Suppressor macrophage treated with lipopolysaccharide for 4 hours (primary cell): ENCODE measurements around the gene CDH4.

ENCODE experiments used
- DNase-seq: peaks from one replicate; pipeline ENCODE4 v3.0.0-alpha.2; 2020

Gene CDH4

GRCh38 chr20:61505508-61505907, 253.4 kb downstream of the CDH4 start:
- no peak for DNase-seq

GRCh38 chr20:61507778-61508177, 255.7 kb downstream of the CDH4 start:
- DNase-seq = no peak

- DNase-seq = no peak
Observed at GRCh38 chr20:61508301-61509096, 256.4 kb downstream of the CDH4 start.

DNA sequence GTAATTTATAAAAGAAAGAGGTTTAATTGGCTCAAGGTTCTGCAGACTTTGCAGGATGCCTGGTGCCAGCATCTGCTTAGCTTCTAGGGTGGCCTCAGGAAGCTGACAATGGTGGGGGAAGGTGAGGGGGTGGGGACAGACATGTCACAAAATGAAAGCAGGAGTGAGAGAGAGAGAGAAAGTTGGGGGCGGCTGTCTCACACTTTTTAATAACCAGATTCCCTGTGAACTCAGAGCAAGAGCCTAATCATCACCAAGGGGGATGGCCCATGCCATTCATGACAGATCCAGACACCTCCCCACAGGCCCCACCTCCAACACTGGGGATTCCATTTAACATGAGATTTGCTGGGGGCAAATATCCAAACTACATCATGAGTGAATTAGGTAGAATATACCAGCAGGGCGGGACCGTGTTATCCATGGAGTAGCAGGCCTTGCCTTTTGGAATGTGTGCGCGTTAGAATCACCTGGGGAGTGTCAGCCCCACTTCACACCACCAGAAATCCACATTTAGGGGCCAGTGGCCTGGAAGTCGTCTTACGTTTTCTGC, 258.8 kb downstream of the CDH4 start:
- no peak for DNase-seq

- DNase-seq = no peak
Observed at GRCh38 chr20:61512475-61512874, 260.4 kb downstream of the CDH4 start.

DNA sequence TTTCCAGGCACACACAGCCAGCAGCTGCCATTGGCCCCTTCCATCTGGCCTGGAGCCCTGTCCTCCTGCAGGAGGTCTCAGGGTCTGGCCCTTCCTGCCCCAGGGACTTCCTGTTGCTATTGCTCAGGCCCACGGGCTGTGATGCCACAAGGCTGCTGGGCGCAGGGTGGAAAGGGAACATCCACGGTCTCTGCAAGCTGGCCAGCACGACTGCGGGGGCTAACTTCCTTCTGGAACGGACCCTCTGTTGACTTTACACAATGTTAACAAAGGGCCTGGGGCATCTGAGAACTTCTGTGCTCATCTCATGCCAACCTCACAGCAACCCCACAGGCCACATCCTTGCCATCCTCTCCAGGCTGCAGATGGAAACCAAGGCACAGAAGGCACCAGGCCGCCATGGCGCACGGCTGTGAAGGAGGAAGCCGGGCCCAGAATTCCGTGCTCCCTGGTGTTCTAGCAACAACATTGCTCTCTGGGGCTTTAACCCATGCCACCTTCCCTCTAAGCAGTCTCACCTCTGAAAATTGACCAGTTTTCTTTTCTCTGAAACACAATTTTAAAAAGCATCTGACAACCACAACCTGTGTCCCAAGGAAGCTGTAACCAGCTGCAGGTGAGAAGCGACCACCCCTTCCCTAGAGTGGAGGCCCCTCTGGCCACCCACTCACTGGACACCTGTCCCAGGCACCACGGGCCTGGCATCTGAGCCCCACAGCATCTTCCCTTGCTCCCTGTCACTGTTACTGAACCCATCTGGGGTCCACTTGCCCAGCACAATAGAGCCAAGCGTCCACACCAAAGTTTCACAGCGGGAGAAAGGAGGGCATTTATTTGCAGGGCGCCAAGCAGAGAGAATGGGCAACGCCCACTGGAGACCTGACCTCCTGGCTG, 261.3 kb downstream of the CDH4 start:
- DNase-seq = no peak

DNA sequence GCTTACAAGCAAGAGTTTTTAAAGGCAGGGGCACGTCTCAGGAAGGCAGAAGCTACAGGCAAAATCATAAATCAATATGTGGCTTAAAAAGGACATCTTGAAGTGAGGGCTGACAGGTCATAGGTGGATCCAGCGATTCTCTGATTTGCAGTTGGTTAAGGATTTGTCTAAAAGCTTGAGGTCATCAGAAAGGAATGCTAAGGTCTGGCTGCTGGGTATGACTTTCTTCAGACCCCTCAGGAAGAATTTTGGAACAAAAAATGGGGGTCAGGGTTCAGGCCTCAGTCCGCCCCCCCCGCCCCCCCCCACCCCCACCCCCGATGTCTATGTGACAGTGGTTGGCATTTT, 261.9 kb downstream of the CDH4 start:
- DNase-seq = no peak

GRCh38 chr20:61514396-61514795, 262.3 kb downstream of the CDH4 start:
- no peak for DNase-seq

- no peak for DNase-seq
Observed at GRCh38 chr20:61514805-61515505, 262.9 kb downstream of the CDH4 start.

- DNase-seq = no peak
Observed at GRCh38 chr20:61515922-61516321, 263.9 kb downstream of the CDH4 start.

- no peak for DNase-seq
Observed at GRCh38 chr20:61516346-61517208, 264.5 kb downstream of the CDH4 start.

DNA sequence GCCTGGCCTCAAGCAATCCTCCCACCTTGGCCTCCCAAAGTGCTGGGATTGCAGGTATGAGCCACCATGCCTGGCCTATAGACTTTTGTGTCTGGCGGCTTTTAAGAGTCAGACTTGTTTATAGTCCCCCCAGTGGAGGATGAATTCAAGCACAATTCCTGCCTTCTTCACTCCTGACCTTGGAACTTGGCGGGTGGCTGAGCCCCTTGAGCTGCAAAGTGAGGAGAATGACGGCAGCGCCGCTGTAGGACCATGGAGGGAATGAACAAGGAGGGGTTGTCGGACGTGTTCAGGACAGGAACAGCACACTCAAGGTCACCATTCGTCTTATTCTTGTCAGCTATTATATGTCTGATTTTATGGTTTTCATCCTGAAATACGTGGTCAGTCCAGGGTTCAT, 265.4 kb downstream of the CDH4 start:
- no peak for DNase-seq

DNA sequence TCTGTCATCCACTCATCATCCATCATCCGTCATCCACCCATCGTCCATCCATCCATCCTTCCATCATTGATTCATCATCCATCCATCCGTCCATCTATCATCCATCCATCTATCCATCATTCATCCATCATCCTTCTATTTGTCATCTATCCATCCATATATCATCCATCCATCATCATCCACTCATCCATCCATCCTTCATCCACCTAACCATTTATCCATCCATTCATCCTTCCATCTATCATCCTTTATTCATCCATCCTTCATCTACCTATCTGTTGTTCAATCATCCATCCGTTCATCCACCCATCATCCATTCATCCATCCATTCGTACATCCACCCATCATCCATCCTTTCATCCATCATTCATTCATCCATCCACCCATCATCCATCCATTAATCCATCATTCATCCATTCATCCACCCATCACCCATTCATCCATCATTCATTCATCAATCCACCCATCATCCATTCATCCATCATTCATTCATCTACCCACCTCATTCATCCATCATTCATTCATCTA, 266.4 kb downstream of the CDH4 start:
- no peak for DNase-seq

DNA sequence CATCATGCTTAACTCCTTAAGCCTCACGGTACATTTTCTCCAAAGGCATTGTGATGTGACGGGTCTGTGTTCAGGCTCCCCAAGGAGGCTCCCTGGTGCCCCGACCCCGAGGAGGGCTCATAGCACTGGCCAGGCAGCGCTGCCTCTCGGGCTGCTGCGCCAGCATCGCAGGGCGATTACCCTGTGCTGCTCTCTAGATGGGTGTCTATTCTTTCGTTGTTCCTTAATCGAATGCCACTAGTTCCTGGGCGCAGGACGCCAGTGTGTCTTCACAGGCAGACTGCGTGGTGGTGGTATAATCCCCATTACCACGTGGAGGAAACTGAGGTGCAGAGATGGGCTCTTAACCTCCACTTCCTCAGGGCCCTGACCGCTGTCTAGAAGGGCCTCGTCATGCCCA, 267.4 kb downstream of the CDH4 start:
- DNase-seq = no peak

- no peak for DNase-seq
Observed at GRCh38 chr20:61520076-61520892, 268.2 kb downstream of the CDH4 start.

DNA sequence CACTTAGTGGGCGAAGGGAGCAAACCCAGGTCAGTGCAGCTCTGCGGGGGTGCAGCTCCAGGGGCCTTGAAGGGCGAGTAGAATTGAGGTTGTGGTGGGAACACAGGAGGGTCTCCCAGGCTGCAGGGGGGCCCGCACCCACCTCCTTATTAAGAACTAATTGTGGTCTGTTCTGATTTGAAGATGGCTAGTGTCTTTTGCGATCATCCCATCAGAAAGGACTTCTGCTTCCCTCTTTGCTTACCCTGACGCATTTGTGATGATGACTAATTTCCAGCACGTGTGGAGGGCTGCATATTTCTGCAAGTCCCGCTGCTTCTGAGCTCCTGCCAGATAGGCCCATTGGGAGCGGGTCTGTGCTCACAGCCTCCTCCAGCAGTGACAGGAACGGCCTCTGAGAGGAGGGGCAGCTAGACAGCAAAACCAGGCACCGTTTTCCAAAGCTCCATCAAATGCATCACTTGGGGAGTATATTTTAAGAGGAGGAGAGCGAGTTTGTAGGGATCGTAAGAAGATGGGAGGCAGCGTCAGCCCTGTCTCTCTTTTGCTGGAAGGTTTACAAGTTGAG, 268.9 kb downstream of the CDH4 start:
- no peak for DNase-seq

DNA sequence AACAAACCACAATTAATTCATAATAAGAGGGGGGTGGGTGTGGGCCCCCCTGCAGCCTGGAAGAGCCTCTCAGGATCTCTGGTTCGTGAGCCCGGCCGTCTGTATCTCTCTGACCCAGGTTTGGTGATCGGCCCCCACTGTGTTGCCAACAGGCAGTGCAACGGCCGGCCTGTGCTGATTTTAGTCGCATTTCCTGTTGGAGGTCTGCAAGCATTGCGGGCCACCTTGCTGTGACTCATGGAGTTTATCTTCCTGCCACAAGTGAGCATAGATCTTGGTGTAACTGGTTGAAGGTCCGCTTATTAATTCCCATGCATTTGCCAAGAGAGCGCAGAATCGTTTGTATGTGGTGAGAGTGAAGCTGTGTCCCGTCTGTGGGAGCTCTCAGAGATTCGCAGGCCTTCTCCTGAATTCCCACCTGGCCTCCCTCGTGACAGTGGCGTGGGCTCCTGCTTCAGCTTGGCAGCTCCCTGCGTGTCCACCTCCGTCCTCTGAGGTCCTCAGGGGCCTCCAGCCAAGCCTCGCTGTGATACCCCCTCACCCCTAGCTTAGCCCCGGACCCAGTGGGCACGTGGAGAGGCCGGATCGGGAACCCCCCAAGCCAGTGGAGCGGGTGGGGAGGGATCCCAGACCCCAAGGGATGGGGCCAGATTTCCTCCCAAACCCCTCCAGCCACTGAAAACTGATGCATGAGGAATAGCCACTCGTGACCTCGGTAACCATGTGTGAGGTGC, 269.8 kb downstream of the CDH4 start:
- no peak for DNase-seq

GRCh38 chr20:61522498-61523090, 270.5 kb downstream of the CDH4 start:
- DNase-seq = no peak

DNA sequence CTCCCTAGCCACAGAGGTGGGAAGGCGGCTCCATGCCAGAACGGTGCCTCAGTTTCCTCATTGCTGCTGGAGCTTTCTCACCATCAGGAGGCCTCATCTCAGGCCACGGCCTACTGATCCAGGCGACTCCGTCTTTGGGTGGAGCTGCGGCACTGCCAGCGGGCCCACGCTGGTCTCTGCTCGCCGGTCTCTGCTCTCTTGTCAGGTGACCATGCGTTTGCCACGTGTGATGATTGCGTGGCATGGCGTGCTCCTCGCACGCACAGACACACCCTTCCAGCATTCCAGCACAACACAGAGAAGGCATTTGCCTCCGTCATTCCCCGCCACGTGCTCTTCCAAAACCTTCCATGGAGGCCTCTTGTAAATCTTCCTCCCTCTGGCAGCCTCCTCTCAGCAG, 271.1 kb downstream of the CDH4 start:
- DNase-seq = no peak
